Measurements from ENCODE around the gene KCNH6.

- TF ChIP-seq CTCF (conservative IDR thresholded peaks at IDR 0.05; ENCODE audit: low read depth, low read length) = no peak
- no peak for TF ChIP-seq EZH2 (IDR thresholded peaks at IDR 0.05; ENCODE audit: borderline replicate concordance, low read depth, low read length, poor library complexity, severe bottlenecking)
Measured at GRCh38 chr17:63529711-63530556, 6.8 kb downstream of the KCNH6 start.

Data from A673 (cell line).